NT2/D1 (cell line): ENCODE measurements around the gene CHCHD6.

Source experiments
- DNase-seq: peaks from one replicate; pipeline ENCODE4 v3.0.0-alpha.2; 2011; ENCODE audit warnings: low read depth, low spot score
- H3K27me3 ChIP-seq: 2 replicates; pipeline ENCODE4 v1.6.0; 2011; ENCODE audit warnings: mild to moderate bottlenecking; ENCODE audit not compliant: insufficient read length, insufficient read depth
- H3K36me3 ChIP-seq: 2 replicates; pipeline ENCODE4 v1.6.1; 2011; ENCODE audit warnings: mild to moderate bottlenecking, low read length, mixed read lengths; ENCODE audit not compliant: insufficient read depth, insufficient read length
- H3K4me1 ChIP-seq: 2 replicates; pipeline ENCODE4 v1.5.1; 2011; ENCODE audit not compliant: insufficient read depth, insufficient read length
- H3K4me3 ChIP-seq: 2 replicates; pipeline ENCODE4 v1.5.1; 2011; ENCODE audit warnings: low read depth; ENCODE audit not compliant: insufficient read length
- H3K9ac ChIP-seq: 2 replicates; pipeline ENCODE4 v1.6.0; 2011; ENCODE audit warnings: low read depth; ENCODE audit not compliant: insufficient read length
- H3K9me3 ChIP-seq: 2 replicates; pipeline ENCODE4 v1.5.1; 2011; ENCODE audit warnings: mild to moderate bottlenecking, low read length; ENCODE audit not compliant: insufficient read depth
- SUZ12 ChIP-seq: IDR thresholded peaks from 2 replicates; pipeline ENCODE4 v1.6.1; 2011; ENCODE audit not compliant: insufficient read length, insufficient read depth; ENCODE audit errors: extremely low read depth
- YY1 ChIP-seq: IDR thresholded peaks from 2 replicates; pipeline ENCODE4 v1.6.1; 2011; ENCODE audit not compliant: insufficient read length, insufficient read depth
- ZNF274 ChIP-seq: IDR thresholded peaks from 2 replicates; pipeline ENCODE4 v1.6.1; 2011; ENCODE audit warnings: mild to moderate bottlenecking, low read depth, low read length

The CHCHD6 gene

DNA sequence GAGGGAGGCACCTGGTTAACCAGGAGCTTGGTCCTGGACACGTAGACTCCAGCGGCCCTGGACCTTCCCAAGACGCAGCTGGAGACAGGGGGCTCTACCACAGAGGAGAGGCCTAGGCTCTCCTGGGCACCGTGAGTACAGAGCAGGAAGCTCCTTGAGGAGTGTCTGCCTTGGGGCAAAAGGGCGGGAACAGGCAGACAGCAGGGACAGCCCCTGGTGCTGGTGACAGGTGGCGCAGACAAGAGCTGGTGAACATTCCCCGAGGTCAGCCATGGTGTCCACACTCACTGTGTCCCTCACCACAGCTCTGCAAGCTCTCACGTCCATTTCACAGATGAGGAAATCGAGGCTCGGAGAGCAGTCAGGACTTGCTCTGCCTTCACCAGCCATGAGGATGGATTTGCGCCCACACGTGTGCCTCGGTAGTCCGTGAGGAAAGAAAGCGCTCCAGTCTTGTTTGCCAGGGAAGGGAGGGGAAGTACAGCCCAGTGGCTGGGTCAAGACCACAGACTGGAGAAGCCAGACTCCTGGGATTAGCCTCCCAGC is 276.3 kb downstream of the CHCHD6 start:
- peaks cover 23% of the 10 kb centered on the region for H3K4me1 ChIP-seq
- no peak overlapping the region for H3K9ac ChIP-seq
- TF ChIP-seq ZNF274 = no peak

DNA sequence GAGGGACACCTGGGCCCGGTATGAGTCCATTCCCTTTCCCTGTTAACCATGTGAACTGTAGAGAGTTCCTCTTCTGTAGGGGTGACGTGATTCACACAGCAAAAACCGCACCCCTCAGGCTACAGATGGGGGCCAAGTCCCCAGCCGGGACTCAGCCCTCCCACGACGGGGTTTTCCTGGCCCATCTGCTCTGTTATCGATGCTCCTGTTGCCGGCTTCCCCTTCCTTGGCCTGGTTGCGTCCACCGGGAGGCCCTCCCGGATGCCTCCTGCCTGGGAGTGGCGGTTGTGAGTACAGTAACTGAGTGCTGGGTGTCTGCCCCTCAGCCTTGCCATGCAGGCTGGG is 278.1 kb downstream of the CHCHD6 start:
- Histone ChIP-seq H3K27me3 (peaks cover 9% of the 10 kb centered on the region), H3K4me1 (peaks cover 27% of the 10 kb centered on the region), H3K9ac (peak overlapping the region; percentile 93), H3K36me3 (peaks cover 18% of the 10 kb centered on the region), H3K9me3 (no peaks in the 10 kb centered on the region), H3K4me3 (peak overlapping the region; percentile 57)
- peak; percentile 18 for DNase-seq
- TF ChIP-seq ZNF274 (no peak), YY1 (no peak), SUZ12 (no peak)

More for the DNA sequence above, 276.3 kb downstream of the CHCHD6 start:
- Histone ChIP-seq H3K36me3 (peaks cover 4% of the 10 kb centered on the region), H3K4me3 (no peak overlapping the region), H3K9me3 (peaks cover 6% of the 10 kb centered on the region), H3K27me3 (peaks cover 9% of the 10 kb centered on the region)
- DNase-seq = no peak

DNA sequence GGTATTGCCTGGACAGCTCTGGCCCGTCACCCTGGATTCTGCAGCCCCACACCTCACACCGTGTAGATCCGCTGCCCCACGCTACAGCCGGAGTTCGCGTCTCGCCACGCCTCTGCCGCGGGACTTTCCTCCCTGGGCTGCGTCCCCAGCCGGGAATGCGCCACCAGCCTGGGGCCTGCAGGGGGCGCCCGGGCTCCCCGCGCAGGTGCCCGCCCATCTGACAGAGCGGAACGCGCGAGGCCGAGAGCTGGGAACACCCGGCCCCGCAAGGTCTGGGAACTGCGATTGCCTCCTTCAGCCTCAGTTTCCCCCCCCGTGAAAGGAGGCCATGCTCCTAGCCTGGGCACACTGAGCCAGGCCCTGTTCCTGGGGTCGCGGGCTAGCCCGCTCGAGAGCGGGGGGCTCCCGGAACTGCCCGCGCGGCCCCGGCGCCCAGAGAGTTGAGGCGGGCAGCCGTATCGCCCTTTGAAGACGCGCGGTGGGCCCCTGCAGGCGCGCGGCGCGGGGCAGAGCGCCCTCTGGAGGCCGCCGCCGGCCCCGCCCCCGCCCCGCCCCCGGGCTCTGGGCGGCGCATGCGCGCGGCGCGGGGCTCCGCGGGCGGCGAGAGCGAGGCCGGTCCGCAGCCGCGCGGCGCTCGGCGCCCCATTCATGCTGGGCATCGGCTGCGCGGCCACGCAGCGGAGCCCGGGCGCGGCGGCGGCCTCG is 278.6 kb downstream of the CHCHD6 start, which contains the start of gene PLXNA1:
Gene PLXNA1, plus strand, starts transcription at position 645 of the 705 bp plus-strand sequence. CDS start 5,479 bp downstream, outside the sequence.
- H3K27me3 ChIP-seq = peaks cover 9% of the 10 kb centered on the region
- H3K4me1 ChIP-seq = peaks cover 27% of the 10 kb centered on the region
- no peak for TF ChIP-seq SUZ12
- TF ChIP-seq YY1 = no peak
- peak within 1 kb of the TSS; percentile 80 for H3K4me3 ChIP-seq
- peaks cover 20% of the 10 kb centered on the region for H3K36me3 ChIP-seq
- H3K9me3 ChIP-seq = no peaks in the 10 kb centered on the region
- DNase-seq = peak; percentile 48
- H3K9ac ChIP-seq = peak within 1 kb of the TSS; percentile 93

DNA sequence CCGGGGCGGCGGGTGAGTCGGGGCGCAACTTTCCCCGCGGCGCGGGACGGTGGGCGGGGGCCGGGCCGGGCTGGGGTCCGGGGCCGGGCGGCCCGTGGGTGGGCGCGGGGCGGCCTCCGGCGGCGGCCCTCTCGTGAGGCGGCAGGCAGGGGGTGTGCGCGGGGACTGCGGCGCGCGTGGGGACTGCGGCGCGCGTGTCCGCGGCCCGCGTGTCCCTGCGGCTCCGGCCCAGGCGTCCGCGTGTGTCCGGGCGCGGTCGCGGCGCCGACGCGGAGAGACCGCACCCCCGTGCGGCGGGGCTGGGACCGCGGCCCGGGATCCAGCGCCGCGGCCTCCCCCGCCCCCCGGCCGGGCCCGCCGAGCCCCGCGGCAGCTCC is 279.2 kb downstream of the CHCHD6 start:
- Histone ChIP-seq H3K36me3 (peaks cover 26% of the 10 kb centered on the region), H3K9me3 (no peaks in the 10 kb centered on the region), H3K4me1 (peaks cover 27% of the 10 kb centered on the region), H3K27me3 (peaks cover 9% of the 10 kb centered on the region), H3K9ac (peak overlapping the region; percentile 90), H3K4me3 (peak overlapping the region; percentile 80)
- TF ChIP-seq SUZ12 (no peak), ZNF274 (no peak), YY1 (no peak)
- no peak for DNase-seq

DNA sequence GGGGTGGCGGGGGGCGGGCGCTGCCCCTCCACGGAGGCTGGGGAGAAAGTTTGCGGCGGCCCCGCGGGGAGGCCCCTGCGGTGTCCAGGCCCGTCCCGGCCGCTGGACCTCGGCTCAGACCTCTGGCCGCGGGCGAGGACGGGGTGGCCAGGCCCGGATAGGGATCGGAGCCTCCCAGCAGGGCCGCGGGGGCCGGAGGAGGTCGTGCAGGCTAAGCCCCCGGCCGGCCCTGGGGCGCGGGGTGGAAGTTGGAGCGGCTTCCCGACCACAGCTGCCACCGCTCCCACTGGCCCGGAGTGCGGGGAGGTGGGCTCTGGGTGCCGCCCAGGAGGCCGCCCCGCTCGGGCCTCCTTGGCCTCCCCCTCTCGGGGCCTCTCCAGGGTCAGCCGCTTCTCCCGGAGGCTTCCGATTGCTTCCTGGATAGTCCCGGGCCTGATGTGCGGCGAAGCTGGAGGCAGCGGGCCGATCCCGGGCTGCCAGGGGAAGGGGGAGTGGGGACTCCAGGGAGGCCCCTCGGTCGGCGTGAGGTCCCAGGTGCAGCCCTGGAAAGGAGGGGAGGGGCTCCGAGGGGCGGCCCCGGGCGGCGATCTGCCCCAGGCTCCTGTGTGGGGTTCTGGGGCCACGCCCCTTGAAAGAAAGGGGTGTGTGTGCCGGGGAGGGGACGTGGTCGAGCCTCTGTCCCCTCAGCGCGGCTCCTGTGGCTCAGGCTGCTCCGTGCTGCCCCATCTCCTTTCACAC is 279.8 kb downstream of the CHCHD6 start:
- Histone ChIP-seq H3K9me3 (no peaks in the 10 kb centered on the region), H3K9ac (peak overlapping the region; percentile 90), H3K4me3 (peak overlapping the region; percentile 80), H3K36me3 (peaks cover 31% of the 10 kb centered on the region), H3K4me1 (peaks cover 26% of the 10 kb centered on the region), H3K27me3 (peaks cover 9% of the 10 kb centered on the region)
- DNase-seq = peak; percentile 28
- TF ChIP-seq ZNF274 (no peak), SUZ12 (no peak), YY1 (no peak)

DNA sequence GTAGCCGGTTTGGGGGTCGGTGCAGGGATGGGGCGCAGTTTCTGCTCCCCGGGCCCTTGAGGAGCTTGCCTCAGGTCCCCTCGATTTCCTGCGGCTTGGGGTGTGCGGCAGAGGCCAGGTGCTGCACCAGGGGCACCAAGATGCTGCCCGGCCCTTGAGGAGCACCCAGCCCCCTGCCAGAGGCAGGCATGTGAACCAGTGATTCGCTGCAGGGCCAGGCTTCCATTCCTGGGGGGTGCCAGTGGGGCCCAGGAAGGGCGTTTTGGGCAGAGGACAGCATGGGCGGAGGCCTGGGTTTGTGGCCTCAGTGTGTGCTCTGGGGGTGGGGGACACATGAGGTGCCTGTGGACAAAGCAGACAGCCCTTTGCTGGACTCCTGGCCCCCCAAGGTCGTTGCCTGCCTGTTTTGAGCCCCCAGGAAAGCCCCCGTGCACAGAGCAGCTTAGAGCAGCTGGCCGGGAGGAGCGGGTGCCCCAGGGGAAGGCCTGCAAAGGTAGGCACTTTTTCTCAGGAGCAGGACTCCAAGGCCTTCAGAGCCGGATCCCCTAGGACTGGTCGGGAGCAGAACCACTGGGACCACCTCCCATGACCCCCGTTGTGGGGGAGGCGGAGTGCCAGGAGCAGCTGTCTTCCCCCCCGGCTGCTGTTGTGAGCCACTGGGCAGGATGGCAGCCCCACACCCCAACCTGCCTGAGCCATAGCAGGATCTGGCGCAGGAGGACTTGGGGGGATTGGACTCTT is 280.5 kb downstream of the CHCHD6 start:
- Histone ChIP-seq H3K9ac (peak overlapping the region; percentile 90), H3K9me3 (no peaks in the 10 kb centered on the region), H3K27me3 (peaks cover 9% of the 10 kb centered on the region), H3K4me1 (peaks cover 24% of the 10 kb centered on the region), H3K36me3 (peaks cover 39% of the 10 kb centered on the region), H3K4me3 (peak overlapping the region; percentile 80)
- DNase-seq = no peak
- no peak for TF ChIP-seq YY1
- no peak for TF ChIP-seq SUZ12
- TF ChIP-seq ZNF274 = no peak
